VCaP (cell line): ENCODE results near the gene TTLL10.

ENCODE experiments used
- H3K27ac ChIP-seq: fragments of 450-650 bp; 2 replicates; pipeline ENCODE4 v1.5.1; 2017
- TF ChIP-seq, protein P1 (sequence below): fragments of 450-650 bp; conservative IDR thresholded peaks from 2 replicates; pipeline ENCODE4 v1.5.1; 2017; ENCODE audit warnings: mild to moderate bottlenecking, moderate library complexity

Gene TTLL10

DNA sequence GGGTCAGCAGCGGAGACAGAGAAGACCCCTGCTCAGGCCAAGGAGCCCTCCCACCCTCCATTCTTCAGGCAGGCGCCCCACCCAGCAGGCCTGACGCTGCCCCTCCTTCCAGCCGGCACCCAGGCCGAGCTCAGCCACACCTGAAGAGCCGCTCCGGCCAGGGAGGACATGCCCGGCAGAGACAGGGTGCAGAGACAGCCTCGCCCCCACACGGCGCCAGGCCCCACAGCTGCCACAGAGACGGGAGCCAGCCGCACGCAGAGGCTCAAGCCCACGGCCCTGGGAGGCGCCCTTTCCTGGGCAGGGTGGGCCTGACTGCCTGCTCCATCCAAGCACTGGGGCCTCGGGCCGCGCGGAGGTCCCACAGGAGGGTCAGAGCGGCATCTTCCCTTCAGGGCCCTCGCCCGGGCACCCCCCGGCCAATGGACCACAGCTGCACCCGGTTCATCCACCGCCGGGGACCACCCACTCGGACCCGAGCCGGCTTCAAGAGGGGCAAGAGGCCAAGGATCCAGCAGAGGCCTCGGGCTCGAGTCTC, 5.2 kb downstream of the TTLL10 start:
- H3K27ac ChIP-seq: no peak overlapping the region
- TF ChIP-seq, protein P1, sequence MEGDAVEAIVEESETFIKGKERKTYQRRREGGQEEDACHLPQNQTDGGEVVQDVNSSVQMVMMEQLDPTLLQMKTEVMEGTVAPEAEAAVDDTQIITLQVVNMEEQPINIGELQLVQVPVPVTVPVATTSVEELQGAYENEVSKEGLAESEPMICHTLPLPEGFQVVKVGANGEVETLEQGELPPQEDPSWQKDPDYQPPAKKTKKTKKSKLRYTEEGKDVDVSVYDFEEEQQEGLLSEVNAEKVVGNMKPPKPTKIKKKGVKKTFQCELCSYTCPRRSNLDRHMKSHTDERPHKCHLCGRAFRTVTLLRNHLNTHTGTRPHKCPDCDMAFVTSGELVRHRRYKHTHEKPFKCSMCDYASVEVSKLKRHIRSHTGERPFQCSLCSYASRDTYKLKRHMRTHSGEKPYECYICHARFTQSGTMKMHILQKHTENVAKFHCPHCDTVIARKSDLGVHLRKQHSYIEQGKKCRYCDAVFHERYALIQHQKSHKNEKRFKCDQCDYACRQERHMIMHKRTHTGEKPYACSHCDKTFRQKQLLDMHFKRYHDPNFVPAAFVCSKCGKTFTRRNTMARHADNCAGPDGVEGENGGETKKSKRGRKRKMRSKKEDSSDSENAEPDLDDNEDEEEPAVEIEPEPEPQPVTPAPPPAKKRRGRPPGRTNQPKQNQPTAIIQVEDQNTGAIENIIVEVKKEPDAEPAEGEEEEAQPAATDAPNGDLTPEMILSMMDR: no peak

DNA sequence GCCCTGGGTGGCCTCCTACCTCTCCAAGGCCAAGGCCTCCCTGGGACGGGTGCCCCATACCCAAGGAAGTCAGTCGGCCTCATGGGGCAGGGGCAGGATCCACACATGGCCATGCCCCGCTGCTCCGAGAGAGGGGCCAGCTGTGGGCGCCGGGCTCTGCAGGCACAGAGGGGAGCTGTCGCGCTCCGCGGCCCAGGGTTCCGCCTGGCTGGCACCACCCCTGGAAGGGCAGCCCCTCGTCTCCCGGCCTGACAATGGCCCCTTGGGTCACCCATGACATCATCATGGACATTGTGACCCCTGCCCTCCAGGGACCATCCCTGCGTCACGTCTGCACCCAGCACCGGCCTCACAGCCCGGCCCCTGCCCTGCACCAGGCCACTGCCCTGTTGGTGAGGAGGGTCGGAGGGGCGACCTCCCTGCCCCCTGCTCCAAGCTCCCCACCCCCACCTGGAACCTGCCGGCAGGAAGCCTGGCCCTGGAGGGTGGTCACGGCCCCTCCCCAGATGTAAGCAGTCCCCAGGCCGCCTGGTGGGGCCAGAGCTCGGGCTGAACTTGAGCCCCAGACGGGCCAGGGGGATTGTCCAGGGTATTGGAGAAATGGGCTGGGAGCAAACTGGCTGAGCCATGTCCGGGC, 5.8 kb downstream of the TTLL10 start:
- H3K27ac ChIP-seq: no peak overlapping the region
- TF ChIP-seq, protein P1: no peak

DNA sequence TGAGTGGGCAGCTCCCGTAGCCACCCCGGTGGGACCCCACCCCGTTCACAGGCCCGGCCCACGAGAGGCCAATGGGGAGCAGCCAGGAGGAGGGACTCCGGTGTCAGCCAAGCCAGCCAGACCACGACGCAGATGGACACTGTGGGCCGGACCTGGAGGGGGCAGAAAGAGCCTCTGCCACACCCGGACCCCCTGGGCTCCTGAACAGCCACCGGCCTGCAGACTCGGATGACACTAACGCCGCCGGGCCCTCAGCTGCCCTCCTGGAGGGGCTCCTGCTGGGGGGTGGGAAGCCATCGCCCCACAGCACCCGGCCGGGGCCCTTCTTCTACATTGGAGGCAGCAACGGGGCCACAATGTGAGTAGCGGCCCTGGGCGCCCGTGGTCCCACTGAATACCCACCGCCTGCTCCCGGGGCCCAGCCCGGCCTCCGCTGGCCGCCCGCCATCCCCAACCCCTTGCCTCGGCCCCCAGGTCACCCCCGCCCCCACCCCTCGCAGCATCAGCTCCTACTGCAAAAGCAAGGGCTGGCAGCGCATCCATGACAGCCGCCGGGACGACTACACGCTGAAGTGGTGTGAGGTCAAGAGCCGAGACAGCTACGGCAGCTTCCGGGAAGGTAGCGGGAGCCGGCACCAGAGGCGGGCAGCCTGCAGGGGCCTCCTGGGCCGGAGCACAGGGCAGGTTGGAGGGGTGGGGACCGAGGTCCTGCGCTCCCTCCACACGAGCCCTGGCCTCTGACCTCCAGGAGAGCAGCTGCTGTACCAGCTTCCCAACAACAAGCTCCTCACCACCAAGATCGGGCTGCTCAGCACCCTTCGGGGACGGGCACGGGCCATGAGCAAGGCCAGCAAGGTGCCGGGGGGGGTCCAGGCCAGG, 6.5 kb downstream of the TTLL10 start:
- TF ChIP-seq, protein P1: no peak
- no peak overlapping the region for H3K27ac ChIP-seq

DNA sequence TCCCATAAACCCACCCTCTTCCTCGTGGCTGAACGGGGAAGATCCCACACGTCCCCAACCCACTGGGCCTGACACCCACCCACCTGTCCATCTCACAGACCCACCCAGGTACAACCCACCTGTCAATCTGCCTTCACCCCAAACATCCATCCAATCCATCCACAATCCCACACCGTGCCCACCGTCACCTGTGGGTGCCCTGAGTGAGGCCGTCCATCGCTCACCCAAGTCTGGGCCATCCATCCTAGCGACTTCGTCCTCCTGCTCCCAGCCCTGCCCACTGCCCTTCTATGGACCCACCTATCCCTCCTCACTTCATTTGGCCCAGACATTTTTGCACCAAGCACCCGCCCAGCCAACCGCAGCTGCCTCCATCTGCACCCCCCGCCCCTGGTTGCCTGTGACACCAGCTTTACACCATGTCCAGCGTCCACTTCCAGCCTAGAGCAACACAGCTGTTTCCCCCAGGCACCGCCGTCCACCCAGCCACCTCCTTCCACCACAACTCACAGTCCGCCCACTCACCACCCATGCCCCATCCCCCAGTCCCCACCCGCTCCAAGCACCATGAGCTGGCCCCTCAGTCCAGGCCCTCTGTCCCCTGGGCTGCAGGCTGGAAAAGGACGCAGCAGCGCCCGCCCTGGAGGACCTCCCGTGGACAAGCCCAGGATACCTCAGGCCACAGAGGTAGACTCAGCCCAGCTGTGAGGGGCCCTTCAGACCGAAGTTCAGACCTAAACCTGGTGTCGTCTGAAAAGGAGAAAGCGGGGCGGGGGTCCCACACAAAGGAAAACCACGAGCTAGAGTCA, 7.7 kb downstream of the TTLL10 start:
- H3K27ac ChIP-seq: no peak overlapping the region
- TF ChIP-seq, protein P1: no peak

DNA sequence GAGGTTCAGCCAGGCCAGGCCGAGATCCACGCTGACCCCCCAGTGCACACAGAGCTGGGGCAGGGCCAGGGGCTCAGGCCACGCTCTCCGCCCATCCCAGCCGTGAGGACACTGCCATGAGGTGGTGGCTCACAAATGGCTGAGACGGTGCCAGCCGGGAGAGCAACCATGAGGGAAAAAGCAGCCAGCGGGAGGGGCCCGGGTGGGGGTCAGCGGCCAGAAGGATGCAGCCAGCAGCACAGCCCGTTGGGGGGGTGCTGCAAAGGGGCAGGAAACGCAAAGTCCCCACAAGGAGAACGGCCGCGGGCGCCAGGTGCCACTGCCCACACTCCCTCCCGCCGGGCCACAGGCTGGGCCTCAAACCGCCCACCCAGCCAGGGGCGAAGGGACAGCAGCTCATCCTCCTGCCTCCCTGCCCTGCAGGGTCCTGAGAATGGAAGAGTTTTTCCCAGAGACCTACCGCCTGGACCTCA, 8.3 kb downstream of the TTLL10 start:
- TF ChIP-seq, protein P1: no peak
- no peak overlapping the region for H3K27ac ChIP-seq

DNA sequence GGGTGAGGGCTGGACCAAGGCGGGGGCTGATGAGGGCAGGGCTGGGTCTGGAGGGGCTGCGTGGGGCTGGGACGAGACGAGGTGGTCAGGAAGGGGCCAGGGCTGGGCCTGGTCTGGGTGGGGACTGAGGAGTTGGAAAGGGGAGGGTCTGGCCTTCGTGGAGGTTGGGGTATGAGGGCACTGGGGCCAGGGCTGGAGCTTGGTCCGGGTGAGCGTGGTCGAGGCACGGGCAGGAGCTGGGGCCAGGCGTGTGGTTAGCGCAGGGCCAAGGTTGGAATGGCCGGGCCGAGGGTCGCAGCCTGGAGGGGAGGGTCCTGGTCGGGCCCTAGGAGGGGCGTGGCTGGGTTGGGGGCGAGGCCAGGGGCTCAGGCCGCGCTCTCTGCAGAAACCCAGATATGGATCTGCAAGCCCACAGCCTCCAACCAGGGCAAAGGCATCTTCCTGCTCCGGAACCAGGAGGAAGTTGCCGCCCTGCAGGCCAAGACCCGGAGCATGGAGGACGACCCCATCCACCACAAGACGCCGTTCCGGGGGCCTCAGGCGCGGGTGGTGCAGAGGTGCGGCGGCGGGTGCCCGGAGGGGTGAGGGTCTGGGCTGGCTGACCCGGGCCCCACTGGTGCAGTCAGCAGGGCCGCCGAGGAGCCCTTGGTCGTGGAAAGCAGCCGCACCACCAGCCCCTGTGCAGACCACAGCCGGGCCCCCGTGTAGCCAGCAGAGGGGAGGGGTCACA, 9.0 kb downstream of the TTLL10 start:
- H3K27ac ChIP-seq: no peak overlapping the region
- TF ChIP-seq, protein P1: no peak
